ENCODE results near the gene HPX. TPM values are rescaled to one million over a fixed set of nuclear protein-coding genes. Genes with fewer than 3 reads are reported as not detected.

Gene HPX
- total RNA-seq, 1 donor from 2014 or later = 1.4 TPM

- H3K27me3 Mint-ChIP-seq (ENCODE audit: unreplicated experiment) = peaks cover 3% of the 10 kb centered on the region
- no peak overlapping the region for H3K27ac Mint-ChIP-seq (ENCODE audit: unreplicated experiment)
- no peak overlapping the region for H3K4me3 Mint-ChIP-seq (ENCODE audit: unreplicated experiment)
- TF ChIP-seq CTCF (IDR thresholded peaks at IDR 0.05; ENCODE audit: unreplicated experiment) = no peak
- no peak for DNase-seq (ENCODE audit: low spot score)
- H3K4me1 Mint-ChIP-seq (ENCODE audit: unreplicated experiment) = no peaks in the 10 kb centered on the region
- H3K36me3 Mint-ChIP-seq (ENCODE audit: low read depth, unreplicated experiment) = peaks cover 23% of the 10 kb centered on the region
- no peaks in the 10 kb centered on the region for H3K9me3 Mint-ChIP-seq (ENCODE audit: unreplicated experiment)
Measured at GRCh38 chr11:6457581-6458320, 17.0 kb upstream of the HPX start.

- no peak overlapping the region for H3K27ac Mint-ChIP-seq (ENCODE audit: unreplicated experiment)
- H3K36me3 Mint-ChIP-seq (ENCODE audit: low read depth, unreplicated experiment) = peaks cover 23% of the 10 kb centered on the region
- no peaks in the 10 kb centered on the region for H3K4me1 Mint-ChIP-seq (ENCODE audit: unreplicated experiment)
- no peaks in the 10 kb centered on the region for H3K9me3 Mint-ChIP-seq (ENCODE audit: unreplicated experiment)
- H3K4me3 Mint-ChIP-seq (ENCODE audit: unreplicated experiment) = no peak overlapping the region
- no peak for TF ChIP-seq CTCF (IDR thresholded peaks at IDR 0.05; ENCODE audit: unreplicated experiment)
- no peak for DNase-seq (ENCODE audit: low spot score)
- H3K27me3 Mint-ChIP-seq (ENCODE audit: unreplicated experiment) = peaks cover 4% of the 10 kb centered on the region
Measured at GRCh38 chr11:6456361-6457073, 15.7 kb upstream of the HPX start.

DNA sequence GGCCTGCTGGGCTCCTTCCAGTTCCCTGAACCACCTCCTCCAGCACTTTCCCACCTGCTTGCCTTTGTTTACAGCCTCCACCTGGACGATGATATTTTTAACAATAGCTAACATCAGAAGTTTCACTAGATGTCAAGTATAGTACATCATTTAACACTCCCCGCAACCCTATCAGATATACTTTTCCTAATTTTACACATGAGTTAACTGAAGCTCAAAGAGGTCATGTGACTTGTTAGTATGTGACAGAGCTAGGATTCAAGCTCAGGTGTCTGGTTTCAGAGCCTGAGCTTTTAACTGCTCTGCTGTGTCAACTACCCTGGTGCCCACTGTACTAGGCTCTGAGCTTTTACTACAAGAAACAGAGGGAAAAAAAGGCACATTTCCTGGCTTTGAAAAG lies 14.3 kb upstream of the HPX start:
- Mint-ChIP-seq H3K4me1 (ENCODE audit: unreplicated experiment) (no peaks in the 10 kb centered on the region), H3K36me3 (ENCODE audit: low read depth, unreplicated experiment) (peaks cover 23% of the 10 kb centered on the region), H3K27me3 (ENCODE audit: unreplicated experiment) (peaks cover 4% of the 10 kb centered on the region), H3K4me3 (ENCODE audit: unreplicated experiment) (no peak overlapping the region), H3K27ac (ENCODE audit: unreplicated experiment) (no peak overlapping the region), H3K9me3 (ENCODE audit: unreplicated experiment) (no peaks in the 10 kb centered on the region)
- TF ChIP-seq CTCF (IDR thresholded peaks at IDR 0.05; ENCODE audit: unreplicated experiment) = no peak
- no peak for DNase-seq (ENCODE audit: low spot score)

DNA sequence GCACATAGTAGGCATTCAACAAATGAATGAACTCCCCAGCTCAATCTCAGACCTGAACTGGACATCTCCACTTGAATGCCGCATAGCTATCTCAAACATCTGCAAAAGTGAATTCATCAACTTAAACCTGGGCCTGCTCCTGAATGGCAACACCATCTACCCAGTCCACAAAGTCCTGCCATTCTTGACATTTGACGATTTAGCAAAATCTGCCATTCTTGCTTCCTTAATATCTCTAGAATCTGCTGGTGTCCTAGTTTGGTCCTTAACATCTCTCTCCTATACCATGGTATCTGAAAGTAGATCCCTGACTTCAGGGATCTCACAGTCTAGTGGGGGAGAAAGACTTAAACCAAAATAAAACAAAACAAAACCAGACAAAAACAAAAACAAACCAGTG lies 12.4 kb upstream of the HPX start:
- Mint-ChIP-seq H3K27me3 (ENCODE audit: unreplicated experiment) (peaks cover 2% of the 10 kb centered on the region), H3K9me3 (ENCODE audit: unreplicated experiment) (no peaks in the 10 kb centered on the region), H3K4me3 (ENCODE audit: unreplicated experiment) (no peak overlapping the region), H3K4me1 (ENCODE audit: unreplicated experiment) (no peaks in the 10 kb centered on the region), H3K27ac (ENCODE audit: unreplicated experiment) (no peak overlapping the region), H3K36me3 (ENCODE audit: low read depth, unreplicated experiment) (peaks cover 22% of the 10 kb centered on the region)
- DNase-seq (ENCODE audit: low spot score) = no peak
- TF ChIP-seq CTCF (IDR thresholded peaks at IDR 0.05; ENCODE audit: unreplicated experiment) = no peak

DNA sequence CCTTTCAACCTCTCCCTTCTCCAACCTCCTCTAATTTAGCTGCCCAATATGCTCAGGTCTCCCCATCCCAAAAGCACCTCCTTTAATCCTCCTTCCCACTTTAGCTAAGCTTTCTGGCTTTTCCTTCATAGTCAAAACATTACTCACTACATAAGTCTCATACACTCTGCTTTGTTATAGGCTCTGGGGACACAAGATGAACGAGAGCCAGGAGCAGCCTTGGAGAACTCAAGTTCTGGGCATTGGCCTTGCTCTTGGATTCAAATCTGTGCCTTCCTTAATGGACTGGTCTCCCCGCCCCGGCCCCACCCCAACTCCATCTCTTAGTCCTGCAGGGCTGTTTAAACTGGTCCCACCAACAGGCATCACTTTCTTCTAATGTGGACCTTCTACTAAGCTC lies 11.4 kb upstream of the HPX start:
- H3K4me3 Mint-ChIP-seq (ENCODE audit: unreplicated experiment) = no peak overlapping the region

More for the DNA sequence above, 11.4 kb upstream of the HPX start:
- no peak for TF ChIP-seq CTCF (IDR thresholded peaks at IDR 0.05; ENCODE audit: unreplicated experiment)
- Mint-ChIP-seq H3K27me3 (ENCODE audit: unreplicated experiment) (peaks cover 1% of the 10 kb centered on the region), H3K36me3 (ENCODE audit: low read depth, unreplicated experiment) (peaks cover 22% of the 10 kb centered on the region), H3K9me3 (ENCODE audit: unreplicated experiment) (no peaks in the 10 kb centered on the region), H3K4me1 (ENCODE audit: unreplicated experiment) (no peaks in the 10 kb centered on the region), H3K27ac (ENCODE audit: unreplicated experiment) (no peak overlapping the region)
- no peak for DNase-seq (ENCODE audit: low spot score)

All from endothelial cell (in vitro differentiated cells).